Glutamatergic neuron (in vitro differentiated cells): Measurements from ENCODE around the gene TMEM220. TPM values are rescaled to one million over a fixed set of nuclear protein-coding genes. Genes with fewer than 3 reads are reported as not detected.

ENCODE experiments used
- DNase-seq: peaks from one replicate; pipeline ENCODE4 v3.0.0; 2022
- H3K27ac Mint-ChIP-seq: one replicate; pipeline ENCODE4 v1.8.0; 2020; ENCODE audit warnings: mild to moderate bottlenecking, mixed read lengths, inconsistent platforms; ENCODE audit not compliant: unreplicated experiment
- H3K27me3 Mint-ChIP-seq: one replicate; pipeline ENCODE4 v1.8.0; 2020; ENCODE audit warnings: mild to moderate bottlenecking, moderate library complexity, mixed read lengths, inconsistent platforms; ENCODE audit not compliant: unreplicated experiment
- H3K36me3 Mint-ChIP-seq: one replicate; pipeline ENCODE4 v1.8.0; 2020; ENCODE audit warnings: mild to moderate bottlenecking, mixed read lengths, inconsistent platforms; ENCODE audit not compliant: unreplicated experiment
- H3K4me1 Mint-ChIP-seq: one replicate; pipeline ENCODE4 v1.8.0; 2020; ENCODE audit warnings: mild to moderate bottlenecking, low read depth, mixed read lengths, inconsistent platforms; ENCODE audit not compliant: unreplicated experiment
- H3K4me3 Mint-ChIP-seq: one replicate; pipeline ENCODE4 v1.8.0; 2020; ENCODE audit warnings: mild to moderate bottlenecking, mixed read lengths, inconsistent platforms; ENCODE audit not compliant: unreplicated experiment
- H3K9me3 Mint-ChIP-seq: one replicate; pipeline ENCODE4 v1.8.0; 2020; ENCODE audit warnings: mild to moderate bottlenecking, moderate library complexity, mixed read lengths, inconsistent platforms; ENCODE audit not compliant: unreplicated experiment
- CTCF ChIP-seq: fragments of 200-600 bp; sonication (generic); IDR thresholded peaks from one replicate; pipeline ENCODE4 v1.5.0; 2021; ENCODE audit not compliant: partially characterized antibody, unreplicated experiment
- total RNA-seq: library from RNA; stranded (reverse); fragmentation: NEBNext Ultra II Directional; extraction: Animal tissue kit (Norgen Biotek cat#: 25700); gene quantifications from one replicate; pipeline ENCODE4 v1.2.1, GENCODE V29; 2021; ENCODE audit not compliant: unreplicated experiment

Gene TMEM220
- total RNA-seq, 1 donor from 2014 or later: 1.6 TPM

- Mint-ChIP-seq H3K4me3 (no peak overlapping the region), H3K36me3 (no peaks in the 10 kb centered on the region)
These were observed 47.9 kb downstream of the TMEM220 start for GRCh38 chr17:10681866-10682446.

GRCh38 chr17:10674704-10675103 is 55.1 kb downstream of the TMEM220 start:
- Mint-ChIP-seq H3K9me3 (peaks cover 4% of the 10 kb centered on the region), H3K27me3 (peaks cover 2% of the 10 kb centered on the region), H3K27ac (no peak overlapping the region), H3K4me1 (peaks cover 2% of the 10 kb centered on the region), H3K4me3 (no peak overlapping the region), H3K36me3 (no peaks in the 10 kb centered on the region)
- no peak for TF ChIP-seq CTCF
- no peak for DNase-seq

More at GRCh38 chr17:10681866-10682446, 47.9 kb downstream of the TMEM220 start:
- no peak for DNase-seq
- no peaks in the 10 kb centered on the region for H3K4me1 Mint-ChIP-seq
- no peak for TF ChIP-seq CTCF
- H3K27me3 Mint-ChIP-seq: no peaks in the 10 kb centered on the region
- no peak overlapping the region for H3K27ac Mint-ChIP-seq
- H3K9me3 Mint-ChIP-seq: no peaks in the 10 kb centered on the region

GRCh38 chr17:10673312-10673711 is 56.5 kb downstream of the TMEM220 start:
- H3K9me3 Mint-ChIP-seq: peaks cover 4% of the 10 kb centered on the region

GRCh38 chr17:10668775-10669174 is 61.0 kb downstream of the TMEM220 start:
- Mint-ChIP-seq H3K36me3 (peaks cover 5% of the 10 kb centered on the region), H3K4me1 (no peaks in the 10 kb centered on the region), H3K27ac (no peak overlapping the region), H3K9me3 (no peaks in the 10 kb centered on the region), H3K4me3 (no peak overlapping the region), H3K27me3 (peaks cover 2% of the 10 kb centered on the region)
- DNase-seq: no peak
- TF ChIP-seq CTCF: no peak

More at GRCh38 chr17:10673312-10673711, 56.5 kb downstream of the TMEM220 start:
- no peak for DNase-seq
- H3K27ac Mint-ChIP-seq: no peak overlapping the region
- no peak overlapping the region for H3K4me3 Mint-ChIP-seq
- no peak for TF ChIP-seq CTCF
- no peaks in the 10 kb centered on the region for H3K36me3 Mint-ChIP-seq
- H3K27me3 Mint-ChIP-seq: peaks cover 2% of the 10 kb centered on the region
- H3K4me1 Mint-ChIP-seq: peaks cover 2% of the 10 kb centered on the region

- peaks cover 2% of the 10 kb centered on the region for H3K27me3 Mint-ChIP-seq
- peaks cover 5% of the 10 kb centered on the region for H3K36me3 Mint-ChIP-seq
- no peak for DNase-seq
- no peaks in the 10 kb centered on the region for H3K4me1 Mint-ChIP-seq
- H3K4me3 Mint-ChIP-seq: no peak overlapping the region
- TF ChIP-seq CTCF: no peak
- no peak overlapping the region for H3K27ac Mint-ChIP-seq
- H3K9me3 Mint-ChIP-seq: no peaks in the 10 kb centered on the region
These were observed 62.9 kb downstream of the TMEM220 start for GRCh38 chr17:10666906-10667305.
